RWPE2 (cell line): ENCODE measurements around the gene PRSS53.
A peak's percentile ranks its signal among the peaks of the same experiment; 100 is the strongest.

Source experiments
- ATAC-seq: fragments of 200-7000 bp; cut with Tn5 transposase; 3 replicates; pipeline ENCODE4 v1.9.1; 2021; ENCODE audit warnings: low read depth
- DNase-seq: peaks from one replicate; pipeline ENCODE4 v3.0.0-alpha.2; 2020; ENCODE audit warnings: low spot score
- H3K27ac ChIP-seq: fragments of 450-650 bp; 2 replicates; pipeline ENCODE4 v1.5.1; 2017; ENCODE audit warnings: mild to moderate bottlenecking; ENCODE audit not compliant: poor library complexity, severe bottlenecking
- H3K27me3 ChIP-seq: fragments of 250-450 bp; sonication (Bioruptor Pico); 2 replicates; pipeline ENCODE4 v1.5.1; 2021; ENCODE audit warnings: mild to moderate bottlenecking, moderate library complexity; ENCODE audit not compliant: insufficient read depth, poor library complexity, severe bottlenecking
- H3K36me3 ChIP-seq: fragments of 250-450 bp; sonication (Bioruptor Pico); 2 replicates; pipeline ENCODE4 v1.5.1; 2020; ENCODE audit warnings: low read depth, mild to moderate bottlenecking, moderate library complexity
- H3K4me1 ChIP-seq: fragments of 250-450 bp; sonication (Bioruptor Pico); 2 replicates; pipeline ENCODE4 v1.5.1; 2021; ENCODE audit warnings: mild to moderate bottlenecking, moderate library complexity; ENCODE audit not compliant: insufficient read depth, poor library complexity, severe bottlenecking
- H3K4me3 ChIP-seq: fragments of 250-450 bp; sonication (Bioruptor Pico); 2 replicates; pipeline ENCODE4 v1.5.1; 2021; ENCODE audit warnings: mild to moderate bottlenecking, moderate library complexity; ENCODE audit not compliant: severe bottlenecking
- H3K9me3 ChIP-seq: fragments of 250-450 bp; sonication (Bioruptor Pico); 2 replicates; pipeline ENCODE4 v1.5.1; 2021; ENCODE audit warnings: mild to moderate bottlenecking, moderate library complexity; ENCODE audit not compliant: severe bottlenecking
- CTCF ChIP-seq: fragments of 450-650 bp; IDR thresholded peaks from one replicate; pipeline ENCODE4 v1.5.1; 2017; ENCODE audit warnings: mild to moderate bottlenecking, moderate library complexity; ENCODE audit not compliant: poor library complexity, severe bottlenecking

The PRSS53 gene

DNA sequence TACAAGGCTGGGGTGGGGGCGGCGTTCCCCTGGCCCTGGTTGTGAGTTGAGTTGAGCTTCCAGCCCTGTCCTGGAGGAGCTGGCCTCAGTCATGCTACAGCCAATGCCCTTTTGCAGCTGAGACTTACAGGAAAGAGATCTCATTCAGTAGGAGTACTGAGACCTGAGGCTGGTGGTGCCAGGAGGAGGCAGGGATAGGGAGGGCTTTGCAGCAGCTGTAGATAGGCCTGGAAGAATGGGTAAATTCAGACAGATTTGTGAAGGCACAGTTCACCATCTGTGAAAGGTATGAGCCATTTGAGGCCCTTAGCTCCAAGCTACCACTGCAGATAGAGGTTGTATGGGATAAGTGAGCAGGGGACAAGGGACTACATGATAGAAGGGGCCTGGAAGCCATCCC is 49.8 kb downstream of the PRSS53 start:
- H3K4me1 ChIP-seq, result no peaks in the 10 kb centered on the region
- no peaks in the 10 kb centered on the region for H3K9me3 ChIP-seq
- H3K27ac ChIP-seq, result no peak overlapping the region
- DNase-seq (no peak), ATAC-seq (no peak)
- no peak for TF ChIP-seq CTCF
- H3K27me3 ChIP-seq, result no peaks in the 10 kb centered on the region
- peaks cover 19% of the 10 kb centered on the region for H3K36me3 ChIP-seq
- H3K4me3 ChIP-seq, result no peak overlapping the region

GRCh38 chr16:31036691-31037090 is 52.1 kb downstream of the PRSS53 start:
- Histone ChIP-seq H3K4me1 (no peaks in the 10 kb centered on the region), H3K27me3 (no peaks in the 10 kb centered on the region), H3K9me3 (no peaks in the 10 kb centered on the region), H3K4me3 (no peak overlapping the region), H3K27ac (no peak overlapping the region), H3K36me3 (peaks cover 19% of the 10 kb centered on the region)
- no peak for TF ChIP-seq CTCF
- DNase-seq (no peak), ATAC-seq (no peak)

DNA sequence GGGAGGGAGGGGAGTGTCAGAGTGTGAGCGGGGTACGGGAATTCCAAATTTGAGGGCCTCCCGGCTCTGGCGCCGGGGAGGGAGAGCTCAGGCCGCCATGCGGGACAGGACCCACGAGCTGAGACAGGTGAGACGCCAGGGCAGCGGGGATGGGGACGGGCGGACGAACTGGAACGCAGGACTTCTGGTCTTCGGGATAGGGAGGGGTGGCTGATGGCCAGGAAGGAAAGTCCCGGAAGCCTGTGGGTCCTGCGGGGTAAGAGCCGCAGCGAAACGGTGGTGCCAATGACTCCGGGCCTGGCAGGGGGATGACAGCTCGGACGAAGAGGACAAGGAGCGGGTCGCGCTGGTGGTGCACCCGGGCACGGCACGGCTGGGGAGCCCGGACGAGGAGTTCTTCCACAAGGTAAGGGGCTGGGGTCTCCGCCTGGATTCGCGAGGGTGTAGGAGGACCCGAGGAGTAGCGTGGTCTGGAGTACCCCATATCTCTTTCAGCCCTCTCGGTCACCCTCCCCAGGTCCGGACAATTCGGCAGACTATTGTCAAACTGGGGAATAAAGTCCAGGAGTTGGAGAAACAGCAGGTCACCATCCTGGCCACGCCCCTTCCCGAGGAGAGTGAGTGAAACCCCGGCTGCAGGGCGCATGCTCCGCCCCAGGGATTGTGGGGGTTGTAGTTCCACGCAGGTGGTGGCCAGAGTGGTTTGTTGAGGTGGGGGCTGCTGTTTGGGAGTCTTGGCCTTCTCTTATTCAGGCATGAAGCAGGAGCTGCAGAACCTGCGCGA is 54.8 kb downstream of the PRSS53 start:
- ATAC-seq, result peak; percentile 69
- peak overlapping the region; percentile 44 for H3K27ac ChIP-seq
- no peaks in the 10 kb centered on the region for H3K9me3 ChIP-seq
- H3K27me3 ChIP-seq, result no peaks in the 10 kb centered on the region
- H3K4me1 ChIP-seq, result no peaks in the 10 kb centered on the region
- TF ChIP-seq CTCF, result no peak
- peaks cover 16% of the 10 kb centered on the region for H3K36me3 ChIP-seq
- peak overlapping the region; percentile 62 for H3K4me3 ChIP-seq
- DNase-seq, result peak; percentile 91
